Activated T-helper 17 cell treated with anti-CD3 and anti-CD28 coated beads, Interleukin-2, amount 50 U/mL, for 72 hours (primary cell): Measurements from ENCODE around the gene SLC25A38. TPM values are rescaled to one million over a fixed set of nuclear protein-coding genes. Genes with fewer than 3 reads are reported as not detected.
"Not testable (repeated sequence)": the region's sequence is repeated elsewhere in the genome, so short reads cannot be mapped to it uniquely, and the experiment has no call there.

Source experiments
- ATAC-seq: fragments of 150-1000 bp; cut with Tn5 transposase; replicated peaks from 2 replicates; pipeline ENCODE4 v1.10.0; 2021; ENCODE audit warnings: mild to moderate bottlenecking, moderate library complexity
- H3K27ac Mint-ChIP-seq: one replicate; pipeline ENCODE4 v1.8.0; 2022; ENCODE audit warnings: mixed read lengths
- H3K27me3 Mint-ChIP-seq: one replicate; pipeline ENCODE4 v1.8.0; 2022; ENCODE audit warnings: mixed read lengths
- H3K36me3 Mint-ChIP-seq: one replicate; pipeline ENCODE4 v1.8.0; 2022; ENCODE audit warnings: low read depth, mild to moderate bottlenecking, mixed read lengths
- H3K4me1 Mint-ChIP-seq: one replicate; pipeline ENCODE4 v1.8.0; 2022; ENCODE audit warnings: mixed read lengths
- H3K4me3 Mint-ChIP-seq: one replicate; pipeline ENCODE4 v1.8.0; 2022; ENCODE audit warnings: mild to moderate bottlenecking, mixed read lengths
- H3K9me3 Mint-ChIP-seq: one replicate; pipeline ENCODE4 v1.8.0; 2022; ENCODE audit warnings: mixed read lengths
- total RNA-seq, 2 donors: library from RNA; stranded (reverse); gene quantifications; one replicate each; pipeline ENCODE4 v1.2.3, GENCODE V29; 2022

Gene SLC25A38
- total RNA-seq, 2 donors from 2014 or later, result 21.3 to 38.2 TPM

GRCh38 chr3:39358333-39358732, 24.8 kb upstream of the SLC25A38 start:
- ATAC-seq, result no peak

DNA sequence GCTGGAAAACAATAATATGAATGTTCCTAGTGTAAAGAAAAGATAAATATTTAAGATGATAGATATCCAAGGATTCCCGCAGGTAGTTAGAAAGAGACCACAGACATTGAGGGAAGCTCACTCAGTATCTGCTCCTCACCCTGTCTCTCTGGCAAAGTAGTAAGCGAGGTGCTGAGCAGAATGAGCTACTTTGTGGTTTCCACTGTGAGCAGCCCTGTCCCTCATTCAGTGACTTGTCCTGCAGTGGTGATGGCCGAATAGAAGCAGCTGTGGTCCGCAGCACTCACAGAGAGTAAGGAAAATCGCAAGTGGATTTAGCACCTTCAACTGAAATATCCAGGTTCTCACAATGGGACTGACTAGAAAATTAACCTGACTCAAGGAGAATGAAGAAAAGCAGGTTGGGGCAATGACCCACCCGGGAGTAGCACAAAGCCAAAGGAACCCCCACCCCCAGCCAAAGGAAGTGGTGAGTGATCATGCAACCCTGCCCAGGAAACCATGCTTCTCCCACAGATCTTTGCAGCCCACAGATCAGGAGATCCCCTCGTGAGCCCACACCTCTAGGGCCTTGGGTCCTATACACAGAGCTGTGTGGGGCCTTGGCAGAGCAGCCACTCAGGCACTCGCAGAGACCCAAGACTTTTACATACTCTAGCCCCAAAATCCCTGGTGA, 21.8 kb upstream of the SLC25A38 start:
- no peaks in the 10 kb centered on the region for H3K36me3 Mint-ChIP-seq
- peak overlapping the region; percentile 87 for H3K27ac Mint-ChIP-seq
- peak; percentile 95 for ATAC-seq
- H3K4me3 Mint-ChIP-seq, result peak overlapping the region; percentile 71
- peaks cover 21% of the 10 kb centered on the region for H3K4me1 Mint-ChIP-seq
- H3K9me3 Mint-ChIP-seq, result no peaks in the 10 kb centered on the region
- H3K27me3 Mint-ChIP-seq, result no peaks in the 10 kb centered on the region

More at GRCh38 chr3:39358333-39358732, 24.8 kb upstream of the SLC25A38 start:
- Mint-ChIP-seq H3K4me3 (no peak overlapping the region), H3K4me1 (peaks cover 21% of the 10 kb centered on the region), H3K27me3 (no peaks in the 10 kb centered on the region), H3K27ac (no peak overlapping the region), H3K9me3 (no peaks in the 10 kb centered on the region), H3K36me3 (no peaks in the 10 kb centered on the region)

- H3K27me3 Mint-ChIP-seq, result no peaks in the 10 kb centered on the region
- H3K36me3 Mint-ChIP-seq, result no peaks in the 10 kb centered on the region
- H3K27ac Mint-ChIP-seq, result peak overlapping the region; percentile 87
- H3K4me3 Mint-ChIP-seq, result peak overlapping the region; percentile 71
- ATAC-seq, result no peak
- no peaks in the 10 kb centered on the region for H3K9me3 Mint-ChIP-seq
- H3K4me1 Mint-ChIP-seq, result peaks cover 19% of the 10 kb centered on the region
Measured at GRCh38 chr3:39362192-39362591, 21.0 kb upstream of the SLC25A38 start.

DNA sequence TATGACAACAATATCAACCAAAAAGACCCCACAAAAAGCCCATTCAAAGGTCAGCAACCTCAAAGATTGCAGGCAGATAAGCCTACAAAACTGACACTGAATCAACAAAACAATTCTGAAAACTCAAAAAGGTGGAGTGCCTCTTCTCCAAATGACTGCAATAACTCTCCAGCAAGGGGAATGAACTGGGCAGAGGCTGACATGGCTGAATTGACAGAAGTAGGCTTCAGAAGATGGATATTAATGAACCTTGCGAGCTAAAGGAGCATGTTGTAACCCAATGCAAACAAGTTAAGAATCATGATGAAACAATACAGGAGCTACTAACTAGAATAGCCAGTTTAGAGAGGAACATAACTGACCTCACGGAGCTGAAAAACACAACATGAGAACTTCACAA, 20.4 kb upstream of the SLC25A38 start:
- Mint-ChIP-seq H3K27ac (no peak overlapping the region), H3K9me3 (no peaks in the 10 kb centered on the region), H3K4me3 (no peak overlapping the region), H3K36me3 (no peaks in the 10 kb centered on the region), H3K27me3 (no peaks in the 10 kb centered on the region), H3K4me1 (peaks cover 13% of the 10 kb centered on the region)
- ATAC-seq, result no peak

GRCh38 chr3:39370450-39370849, 12.7 kb upstream of the SLC25A38 start:
- not testable (repeated sequence) for H3K27me3 Mint-ChIP-seq, H3K27ac Mint-ChIP-seq, H3K9me3 Mint-ChIP-seq, H3K4me3 Mint-ChIP-seq, ATAC-seq, H3K36me3 Mint-ChIP-seq, H3K4me1 Mint-ChIP-seq

DNA sequence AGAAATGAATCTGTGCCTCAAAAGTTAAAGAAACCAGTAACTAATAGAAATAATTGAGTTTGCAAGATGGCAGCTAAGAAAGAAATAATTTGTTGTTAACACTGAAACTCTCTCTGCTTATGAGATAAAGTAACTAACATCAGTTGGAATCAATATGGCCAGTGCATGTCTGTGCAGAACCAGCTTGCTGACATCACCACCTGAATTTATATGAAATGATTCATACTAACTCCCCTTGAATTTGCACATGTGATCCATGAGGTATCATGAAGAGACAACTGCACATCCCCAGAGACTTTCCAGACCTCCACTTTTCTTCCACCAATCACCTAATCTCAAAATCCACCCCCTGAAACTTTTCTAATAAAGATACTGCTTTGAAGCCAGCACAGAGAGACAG, 10.3 kb upstream of the SLC25A38 start:
- ATAC-seq, result no peak

GRCh38 chr3:39376959-39377634, 6.1 kb upstream of the SLC25A38 start:
- no peaks in the 10 kb centered on the region for H3K9me3 Mint-ChIP-seq
- H3K27me3 Mint-ChIP-seq, result no peaks in the 10 kb centered on the region
- no peaks in the 10 kb centered on the region for H3K36me3 Mint-ChIP-seq
- H3K4me3 Mint-ChIP-seq, result no peak overlapping the region
- H3K4me1 Mint-ChIP-seq, result no peaks in the 10 kb centered on the region
- ATAC-seq, result no peak
- H3K27ac Mint-ChIP-seq, result no peak overlapping the region

More for the DNA sequence above, 10.3 kb upstream of the SLC25A38 start:
- Mint-ChIP-seq H3K4me3 (no peak overlapping the region), H3K27ac (no peak overlapping the region), H3K4me1 (no peaks in the 10 kb centered on the region), H3K9me3 (peaks cover 4% of the 10 kb centered on the region), H3K27me3 (no peaks in the 10 kb centered on the region), H3K36me3 (no peaks in the 10 kb centered on the region)

DNA sequence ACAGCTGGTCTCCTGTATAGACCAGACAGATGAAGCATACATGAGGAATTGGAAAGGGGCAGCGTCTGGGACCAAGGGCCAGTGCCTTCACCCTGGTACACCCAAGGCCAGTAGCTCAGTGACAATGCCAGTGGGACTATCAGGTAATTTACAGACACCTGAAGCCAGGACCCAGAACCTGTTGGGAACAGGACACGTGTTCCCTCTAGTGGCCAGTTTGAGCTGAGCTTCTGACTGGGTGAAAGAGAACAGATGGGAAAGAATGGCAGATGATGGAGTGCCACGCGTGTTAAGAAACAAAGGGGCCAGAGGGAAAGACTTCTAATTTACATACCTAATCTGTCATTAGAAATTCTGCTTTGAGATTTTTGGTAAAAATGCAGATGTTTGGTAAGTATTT, 5.1 kb upstream of the SLC25A38 start:
- no peaks in the 10 kb centered on the region for H3K27me3 Mint-ChIP-seq

GRCh38 chr3:39378957-39379777, 4.0 kb upstream of the SLC25A38 start:
- no peak for ATAC-seq
- Mint-ChIP-seq H3K9me3 (no peaks in the 10 kb centered on the region), H3K4me1 (no peaks in the 10 kb centered on the region), H3K27ac (no peak overlapping the region), H3K4me3 (no peak overlapping the region), H3K36me3 (peaks cover 7% of the 10 kb centered on the region), H3K27me3 (no peaks in the 10 kb centered on the region)

More for the DNA sequence above, 5.1 kb upstream of the SLC25A38 start:
- Mint-ChIP-seq H3K4me1 (no peaks in the 10 kb centered on the region), H3K4me3 (no peak overlapping the region), H3K9me3 (no peaks in the 10 kb centered on the region), H3K27ac (no peak overlapping the region), H3K36me3 (peaks cover under 1% of the 10 kb centered on the region)
- peak; percentile 82 for ATAC-seq

DNA sequence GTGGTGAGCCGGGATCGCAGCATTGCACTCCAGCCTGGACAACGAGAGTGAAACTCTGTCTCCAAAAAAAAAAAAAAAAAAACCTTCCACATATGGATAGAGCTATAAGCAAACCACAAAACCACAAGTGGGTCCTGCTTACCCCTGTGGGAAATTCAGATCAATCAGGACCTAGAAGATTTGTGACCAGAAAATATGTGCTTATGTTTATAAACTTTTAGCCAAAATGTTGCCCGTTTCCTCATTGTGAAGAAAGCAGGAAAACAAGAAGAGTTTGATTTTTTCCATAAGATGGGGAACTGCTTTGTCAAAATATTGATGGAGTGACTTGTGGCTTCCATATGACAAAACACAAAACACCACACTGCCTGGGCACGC, 3.4 kb upstream of the SLC25A38 start:
- ATAC-seq, result no peak
- Mint-ChIP-seq H3K4me1 (no peaks in the 10 kb centered on the region), H3K36me3 (peaks cover 7% of the 10 kb centered on the region), H3K27ac (no peak overlapping the region), H3K27me3 (no peaks in the 10 kb centered on the region), H3K9me3 (no peaks in the 10 kb centered on the region), H3K4me3 (no peak overlapping the region)

GRCh38 chr3:39381432-39381831, 1.7 kb upstream of the SLC25A38 start:
- no peaks in the 10 kb centered on the region for H3K9me3 Mint-ChIP-seq
- H3K27me3 Mint-ChIP-seq, result no peaks in the 10 kb centered on the region
- peaks cover 12% of the 10 kb centered on the region for H3K4me1 Mint-ChIP-seq
- peaks cover 7% of the 10 kb centered on the region for H3K36me3 Mint-ChIP-seq
- no peak overlapping the region for H3K27ac Mint-ChIP-seq
- H3K4me3 Mint-ChIP-seq, result no peak overlapping the region
- no peak for ATAC-seq

DNA sequence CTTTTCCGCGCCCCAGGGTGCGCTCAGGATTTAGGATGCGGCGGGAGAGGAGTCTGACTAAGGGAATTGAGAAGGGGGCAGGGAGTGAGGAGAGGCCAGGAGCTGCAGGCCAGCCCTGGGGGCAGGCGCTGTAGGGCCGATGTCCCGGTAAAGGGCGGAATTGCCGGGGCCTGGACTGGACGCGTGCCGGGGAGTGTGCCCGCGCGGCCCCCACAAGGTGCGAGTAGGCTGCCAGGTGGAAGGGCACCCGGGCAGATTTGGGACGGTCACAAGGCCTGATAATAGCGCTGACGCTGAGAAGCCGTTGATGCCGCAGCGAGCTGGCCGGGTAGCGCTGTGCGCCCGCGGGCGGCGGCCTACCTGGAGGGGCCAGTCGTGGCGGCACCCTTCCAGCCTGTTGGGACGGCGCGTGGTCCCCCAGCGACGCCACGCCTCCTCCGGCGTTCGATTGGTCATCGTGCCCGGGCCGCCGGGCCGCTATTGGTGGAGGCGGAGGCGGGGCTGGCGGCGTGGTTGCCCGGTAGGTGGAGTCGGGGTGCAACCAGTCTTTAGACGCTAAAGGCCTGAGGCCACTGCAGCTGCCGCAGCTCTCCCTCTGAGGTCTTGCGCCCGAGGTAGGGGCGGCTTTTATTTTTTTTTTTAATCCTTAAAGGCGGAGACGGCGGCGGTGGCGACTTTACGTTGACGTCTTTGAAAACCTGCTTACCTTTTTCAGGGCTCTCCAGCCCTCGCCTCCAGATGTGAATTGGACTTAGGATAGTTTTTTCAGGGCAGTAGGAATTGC, 903 bp downstream of the SLC25A38 start:
- H3K27me3 Mint-ChIP-seq, result no peaks in the 10 kb centered on the region
- H3K9me3 Mint-ChIP-seq, result no peaks in the 10 kb centered on the region
- peaks cover 38% of the 10 kb centered on the region for H3K4me1 Mint-ChIP-seq

DNA sequence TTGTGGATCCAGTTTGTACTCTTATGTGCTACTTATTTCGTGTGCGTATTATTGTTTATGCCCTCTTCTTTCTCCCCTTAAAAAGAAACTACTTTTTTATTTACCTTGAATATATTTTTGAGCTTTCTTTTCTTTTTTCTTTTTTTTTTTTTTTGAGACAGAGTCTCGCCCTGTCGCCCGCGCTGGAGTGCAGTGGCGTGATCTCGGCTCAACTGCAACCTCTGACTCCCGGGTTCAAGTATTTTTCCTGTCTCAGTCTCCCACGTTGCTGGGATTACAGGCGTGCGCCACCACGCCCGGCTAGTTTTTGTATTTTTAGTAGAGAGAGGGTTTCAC, 1.5 kb downstream of the SLC25A38 start:
- Mint-ChIP-seq H3K4me1 (peaks cover 43% of the 10 kb centered on the region), H3K27ac (peak overlapping the region; percentile 99), H3K27me3 (no peaks in the 10 kb centered on the region), H3K4me3 (peak overlapping the region; percentile 98), H3K9me3 (no peaks in the 10 kb centered on the region), H3K36me3 (peaks cover 19% of the 10 kb centered on the region)
- no peak for ATAC-seq

More for the DNA sequence above, 903 bp downstream of the SLC25A38 start:
- ATAC-seq, result peak; percentile 89
- Mint-ChIP-seq H3K27ac (peak overlapping the region; percentile 99), H3K36me3 (peaks cover 13% of the 10 kb centered on the region), H3K4me3 (peak overlapping the region; percentile 98)

- no peaks in the 10 kb centered on the region for H3K9me3 Mint-ChIP-seq
- no peaks in the 10 kb centered on the region for H3K27me3 Mint-ChIP-seq
- H3K4me3 Mint-ChIP-seq, result peak overlapping the region; percentile 98
- ATAC-seq, result no peak
- H3K27ac Mint-ChIP-seq, result no peak overlapping the region
- H3K36me3 Mint-ChIP-seq, result peaks cover 28% of the 10 kb centered on the region
- peaks cover 43% of the 10 kb centered on the region for H3K4me1 Mint-ChIP-seq
Measured at GRCh38 chr3:39385456-39386090, 2.4 kb downstream of the SLC25A38 start.
